Right ventricle myocardium inferior (tissue), 1 donor: ENCODE results near the gene PER2. TPM values are rescaled to one million over a fixed set of nuclear protein-coding genes. Genes with fewer than 3 reads are reported as not detected.
"Not testable (repeated sequence)": the region's sequence is repeated elsewhere in the genome, so short reads cannot be mapped to it uniquely, and the experiment has no call there.

Experiments used
- ATAC-seq: fragments of 200-7000 bp; cut with Tn5 transposase; one replicate; pipeline ENCODE4 v1.9.1; 2020; ENCODE audit warnings: mild to moderate bottlenecking, moderate library complexity
- DNase-seq: peaks from one replicate; pipeline ENCODE4 v3.0.0; 2021; ENCODE audit errors: missing footprints
- intact Hi-C: fragments of 100-400 bp; cut with DNase I; formaldehyde crosslinking; loops from one replicate; pipeline ENCODE4 v1.11.0; 2022
- total RNA-seq: library from RNA; stranded (reverse); fragmentation: NEBNext Ultra II Directional; extraction: Animal tissue kit (Norgen Biotek cat#: 25700); gene quantifications from one replicate; pipeline ENCODE4 v1.2.1, GENCODE V29; 2021
- donor health status: DM: no; HTN: yes; CAD: no; lungs with severe emphysema.

PER2 gene
- total RNA-seq, 1 donor from 2014 or later = 4.7 TPM

DNA sequence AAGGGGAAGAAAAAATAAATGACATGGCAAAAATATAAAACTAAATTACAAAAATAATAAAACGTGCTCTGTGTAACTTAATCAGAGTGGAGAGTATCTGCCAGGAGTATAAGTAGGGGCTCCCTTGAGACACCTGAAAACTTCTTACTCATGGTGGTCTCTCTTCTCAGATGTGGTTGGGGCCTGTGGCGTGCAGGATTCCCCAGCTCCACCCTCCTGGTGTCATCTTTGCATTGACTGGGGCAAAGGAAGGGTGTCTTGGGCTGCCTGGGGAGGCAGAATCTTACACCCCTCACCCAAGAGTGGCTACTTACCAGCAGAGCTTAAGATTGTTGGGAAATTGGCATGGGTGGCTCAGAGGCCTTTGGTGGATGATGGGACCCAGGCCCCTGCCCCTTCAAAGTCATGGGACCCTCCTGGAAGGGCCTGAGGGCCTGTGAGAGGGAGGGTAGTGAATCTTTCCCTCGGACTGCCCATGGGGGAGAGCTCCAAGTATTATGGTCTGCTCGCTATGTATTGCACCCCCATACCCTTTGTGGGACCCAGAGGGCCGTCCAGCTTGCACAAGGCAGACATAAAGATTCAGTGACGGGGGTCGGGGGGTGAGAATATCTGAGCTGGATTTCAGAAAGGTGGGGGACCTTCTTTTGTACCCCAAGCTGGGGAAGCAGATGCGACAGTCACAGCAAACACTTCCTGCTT lies 25.0 kb upstream of the PER2 start:
- intact Hi-C loops = no loop called here
- ATAC-seq (no peak), DNase-seq (no peak)

DNA sequence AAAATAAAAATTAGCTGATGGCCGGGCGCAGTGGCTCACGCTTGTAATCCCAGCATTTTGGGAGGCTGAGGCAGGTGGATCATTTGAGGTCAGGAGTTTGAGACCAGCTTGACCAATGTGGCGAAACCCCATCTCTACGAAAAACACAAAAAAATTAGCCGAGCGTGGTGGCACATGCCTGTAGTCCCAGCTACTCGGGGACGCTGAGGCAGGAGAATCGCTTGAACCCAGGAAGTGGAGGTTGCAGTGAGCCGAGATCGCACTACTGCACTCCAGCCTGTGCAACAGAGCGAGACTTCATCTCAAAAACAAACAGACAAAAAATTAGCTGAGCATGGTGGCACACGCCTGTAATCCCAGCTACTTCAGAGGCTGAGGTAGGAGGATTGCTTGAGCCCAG lies 22.3 kb upstream of the PER2 start:
- DNase-seq, ATAC-seq, intact Hi-C loops: not testable (repeated sequence)

DNA sequence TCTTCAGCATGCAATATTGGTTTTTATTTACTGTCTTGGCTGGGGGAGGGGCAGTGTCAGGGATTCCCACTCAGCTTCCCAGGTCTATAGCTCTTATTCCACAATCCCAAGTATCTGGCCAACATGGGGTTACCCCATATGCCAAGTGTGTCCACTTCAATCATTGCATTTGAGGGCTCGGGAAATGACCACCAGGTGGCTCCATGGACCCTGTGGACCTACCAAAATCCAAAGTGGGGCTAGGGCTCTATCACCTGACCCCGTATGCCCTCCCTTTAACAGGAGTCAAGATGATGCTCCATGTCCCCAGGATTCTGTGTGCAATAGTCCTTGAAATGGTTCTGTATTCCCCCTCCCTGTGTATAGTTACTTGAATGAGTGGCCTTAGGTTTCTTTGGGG lies 19.8 kb upstream of the PER2 start:
- DNase-seq (no peak), ATAC-seq (no peak)

DNA sequence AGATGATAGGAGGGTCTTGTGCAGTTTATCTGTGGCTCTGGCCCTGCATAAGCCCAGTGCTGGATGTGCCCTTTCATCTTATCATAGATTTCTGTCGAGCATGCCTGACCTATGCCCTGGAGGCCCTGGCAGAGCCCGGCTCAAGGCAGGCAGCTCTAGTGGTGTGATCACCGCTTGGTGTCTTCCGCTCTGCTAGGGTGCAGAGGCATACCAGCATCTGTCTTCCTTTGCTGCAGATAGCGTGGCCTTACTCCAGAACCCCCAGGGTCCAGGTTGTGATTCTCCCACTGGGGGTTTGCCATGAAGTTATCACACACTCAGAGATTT lies 18.2 kb upstream of the PER2 start:
- intact Hi-C loops = no loop called here
- DNase-seq (no peak), ATAC-seq (no peak)

More for the DNA sequence above, 19.8 kb upstream of the PER2 start:
- intact Hi-C loops = no loop called here

DNA sequence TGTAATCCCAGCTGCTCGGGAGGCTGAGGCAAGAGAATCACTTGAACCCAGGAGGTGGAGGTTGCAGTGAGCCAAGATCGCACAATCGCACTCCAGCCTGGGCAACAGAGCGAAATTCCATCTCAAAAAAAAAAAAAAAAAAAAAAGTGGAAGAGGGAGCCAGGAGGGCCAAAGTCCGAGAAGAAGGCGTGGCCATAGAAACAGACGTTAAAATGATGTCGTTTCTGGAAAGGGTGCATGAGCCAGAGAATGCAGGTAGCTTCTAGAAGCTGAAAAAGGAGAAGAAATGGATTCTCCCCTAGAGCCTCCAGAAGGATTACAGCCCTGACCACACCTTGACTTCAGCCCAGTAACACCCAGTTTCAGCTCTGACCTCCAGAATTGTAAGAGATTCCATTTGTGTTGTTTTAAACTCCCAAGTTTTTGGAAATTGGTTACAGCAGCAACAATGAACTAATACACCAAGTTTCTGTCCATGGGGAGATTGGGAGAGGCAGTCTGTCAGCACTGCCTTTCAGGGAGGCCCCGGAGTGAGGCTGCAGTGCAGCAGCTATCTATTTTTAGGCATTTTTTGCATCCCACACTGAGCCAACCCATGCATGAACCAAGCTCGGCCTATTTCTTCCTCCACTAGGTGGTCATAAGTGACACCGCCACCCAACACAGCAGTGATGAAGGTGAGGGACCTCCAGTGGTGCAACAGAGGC lies 17.7 kb upstream of the PER2 start:
- ATAC-seq (no peak), DNase-seq (no peak)
- intact Hi-C loops = no loop called here

DNA sequence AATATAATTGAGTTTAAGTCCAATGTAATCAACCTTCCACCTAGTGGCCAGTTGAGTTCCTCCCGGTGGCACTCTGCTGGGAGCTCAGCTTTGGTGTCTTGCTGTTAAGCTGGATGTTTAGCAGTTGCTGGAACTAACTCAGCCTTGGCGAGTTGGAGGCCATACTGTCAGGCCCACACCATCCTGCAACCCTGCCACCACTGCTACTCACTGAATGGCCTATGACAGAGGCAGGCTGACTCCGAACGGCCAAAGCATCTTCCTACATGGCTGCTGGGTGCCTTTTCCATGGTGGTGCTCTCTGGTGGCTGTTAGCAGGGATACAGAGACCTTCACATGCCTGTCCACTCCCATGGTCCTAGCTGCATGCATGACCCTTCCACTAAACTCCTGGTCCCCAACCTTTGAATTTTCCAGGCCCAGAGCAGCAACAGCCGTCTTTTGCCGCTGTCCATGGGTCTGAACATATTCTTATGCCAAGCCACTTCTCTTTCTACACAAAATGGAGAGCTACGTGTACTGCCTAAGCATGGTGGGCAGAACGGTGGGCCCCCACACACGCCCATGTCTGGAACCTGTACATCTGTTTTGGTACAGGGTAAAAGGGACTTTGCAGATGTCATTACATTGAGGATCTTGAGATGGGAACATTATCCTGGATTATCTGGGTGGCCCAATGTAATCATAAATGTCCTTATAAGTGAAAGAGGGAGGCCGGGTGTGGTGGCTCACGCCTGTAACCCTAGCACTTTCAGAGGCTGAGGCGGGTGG lies 16.9 kb upstream of the PER2 start:
- intact Hi-C loops = no loop called here
- DNase-seq (no peak), ATAC-seq (no peak)

DNA sequence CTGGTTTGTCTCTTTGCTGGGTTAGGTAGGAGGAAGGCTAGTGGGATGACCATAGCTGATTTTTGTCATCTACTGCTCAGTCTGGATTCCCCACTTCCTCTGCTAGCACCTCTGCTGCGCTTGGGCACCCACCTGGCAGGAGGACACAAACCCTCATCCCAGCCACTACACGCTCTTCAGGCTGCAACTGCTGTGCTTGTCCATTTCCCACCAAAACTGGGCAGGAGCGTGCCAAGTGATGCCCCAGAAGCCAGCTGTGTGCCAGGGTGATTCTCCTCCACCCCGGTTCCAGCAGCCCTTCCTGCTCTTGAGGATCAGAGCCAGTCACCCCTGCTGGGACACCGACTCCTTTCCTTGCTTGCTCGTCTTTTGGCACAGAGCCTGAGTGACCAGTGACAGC lies 15.7 kb upstream of the PER2 start:
- no peak for ATAC-seq
- DNase-seq = no peak
- intact Hi-C loops = no loop called here

DNA sequence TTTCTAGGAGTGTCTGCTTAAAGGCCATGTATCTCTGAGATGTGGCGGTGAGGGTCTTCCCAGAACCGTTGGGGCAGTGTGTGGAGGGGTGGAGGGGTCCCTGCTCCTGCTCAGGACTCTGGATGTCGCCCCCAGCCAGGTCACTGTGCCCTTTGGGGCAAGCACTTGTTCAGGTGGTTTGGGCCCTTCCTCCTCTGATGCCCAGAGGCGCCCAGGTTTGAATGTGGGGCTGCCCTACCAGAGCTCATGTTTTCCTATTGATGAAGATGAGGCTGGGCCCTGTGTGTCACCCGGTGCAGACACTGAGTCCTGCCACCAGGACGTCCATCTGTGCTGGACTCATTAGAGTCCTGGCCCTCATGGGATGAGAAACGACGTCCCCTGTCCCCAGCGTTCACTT lies 14.3 kb upstream of the PER2 start:
- DNase-seq (no peak), ATAC-seq (no peak)
- intact Hi-C loops = no loop called here

DNA sequence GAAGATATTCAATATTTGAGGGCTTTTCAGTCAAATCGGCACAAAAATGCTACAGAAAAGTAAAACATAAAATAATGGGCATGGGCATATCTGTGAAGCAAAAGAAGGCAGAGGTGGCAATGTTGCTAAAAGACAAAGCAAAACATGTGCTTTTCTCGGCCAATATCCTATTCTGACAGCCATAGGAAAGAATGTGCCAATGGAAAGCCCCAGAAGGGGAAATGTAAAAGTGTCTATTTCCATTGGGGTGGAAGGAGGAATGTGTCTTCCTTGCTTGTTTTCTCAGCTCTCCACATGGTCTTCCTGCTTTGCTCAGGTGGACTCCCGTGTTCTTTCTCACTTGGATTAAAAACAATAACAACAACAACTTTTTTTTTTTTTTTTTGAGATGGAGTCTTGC lies 13.7 kb upstream of the PER2 start:
- intact Hi-C loops = no loop called here
- DNase-seq = no peak
- ATAC-seq = no peak

DNA sequence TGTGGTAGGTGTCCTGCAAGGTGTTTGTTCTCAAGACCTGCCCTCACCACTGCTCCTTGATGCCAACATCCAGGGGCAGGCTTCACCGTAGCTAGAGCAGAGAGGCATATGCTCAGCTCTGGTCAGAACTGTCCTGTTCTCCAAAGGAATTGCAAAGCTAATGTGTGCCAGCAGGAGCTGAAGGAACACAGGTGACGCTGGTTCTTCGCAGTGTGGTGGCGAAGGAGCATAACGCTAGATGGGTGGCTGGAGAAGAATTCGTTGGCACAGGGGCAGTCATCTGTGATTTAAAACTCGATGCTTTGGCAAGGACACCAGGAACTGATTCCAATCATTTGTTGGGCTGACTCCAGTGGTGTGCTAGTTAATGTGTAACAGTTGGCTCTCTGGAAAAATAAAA lies 11.4 kb upstream of the PER2 start:
- ATAC-seq (no peak), DNase-seq (no peak)
- intact Hi-C loops = no loop called here

DNA sequence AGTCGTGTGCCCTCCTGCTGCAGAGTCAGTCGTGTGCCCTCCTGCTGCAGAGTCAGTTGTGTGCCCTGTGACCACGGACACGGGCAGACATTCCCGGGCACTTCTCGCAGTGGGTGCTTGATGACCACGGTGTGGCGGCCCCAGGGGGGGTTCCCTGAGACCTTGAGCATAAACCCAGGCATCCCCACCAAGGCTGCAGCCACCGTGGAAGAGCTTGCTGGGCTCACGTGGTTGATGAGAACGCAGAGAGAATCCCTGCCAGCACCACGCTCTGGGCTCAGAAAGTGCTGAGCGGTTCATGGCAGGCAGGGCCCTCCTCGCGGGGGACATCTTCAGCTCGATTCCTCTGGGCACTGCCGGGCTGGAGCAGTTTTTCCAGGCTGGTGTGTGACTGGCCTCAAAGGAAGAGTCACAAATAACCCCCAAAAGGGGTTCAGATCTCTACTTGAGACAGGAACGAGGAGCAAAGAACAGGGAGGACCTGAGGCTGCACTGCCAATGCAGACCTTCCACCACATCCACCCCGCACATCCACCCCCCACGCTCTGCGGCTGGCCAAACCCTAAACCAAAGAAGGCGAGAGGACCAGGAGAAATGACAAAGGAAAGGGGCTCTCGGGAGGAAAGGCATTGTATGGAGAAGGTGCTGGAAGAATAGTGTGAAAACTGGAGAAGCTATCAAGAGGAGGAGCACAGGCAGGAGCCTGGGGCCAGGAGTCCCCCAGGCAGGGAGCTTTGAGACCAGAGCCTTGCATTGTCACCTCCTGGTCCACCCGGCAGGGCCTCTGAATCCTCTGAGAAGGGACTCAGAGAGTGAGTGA lies 8.4 kb upstream of the PER2 start:
- DNase-seq = no peak
- no peak for ATAC-seq
- intact Hi-C loops = no loop called here

DNA sequence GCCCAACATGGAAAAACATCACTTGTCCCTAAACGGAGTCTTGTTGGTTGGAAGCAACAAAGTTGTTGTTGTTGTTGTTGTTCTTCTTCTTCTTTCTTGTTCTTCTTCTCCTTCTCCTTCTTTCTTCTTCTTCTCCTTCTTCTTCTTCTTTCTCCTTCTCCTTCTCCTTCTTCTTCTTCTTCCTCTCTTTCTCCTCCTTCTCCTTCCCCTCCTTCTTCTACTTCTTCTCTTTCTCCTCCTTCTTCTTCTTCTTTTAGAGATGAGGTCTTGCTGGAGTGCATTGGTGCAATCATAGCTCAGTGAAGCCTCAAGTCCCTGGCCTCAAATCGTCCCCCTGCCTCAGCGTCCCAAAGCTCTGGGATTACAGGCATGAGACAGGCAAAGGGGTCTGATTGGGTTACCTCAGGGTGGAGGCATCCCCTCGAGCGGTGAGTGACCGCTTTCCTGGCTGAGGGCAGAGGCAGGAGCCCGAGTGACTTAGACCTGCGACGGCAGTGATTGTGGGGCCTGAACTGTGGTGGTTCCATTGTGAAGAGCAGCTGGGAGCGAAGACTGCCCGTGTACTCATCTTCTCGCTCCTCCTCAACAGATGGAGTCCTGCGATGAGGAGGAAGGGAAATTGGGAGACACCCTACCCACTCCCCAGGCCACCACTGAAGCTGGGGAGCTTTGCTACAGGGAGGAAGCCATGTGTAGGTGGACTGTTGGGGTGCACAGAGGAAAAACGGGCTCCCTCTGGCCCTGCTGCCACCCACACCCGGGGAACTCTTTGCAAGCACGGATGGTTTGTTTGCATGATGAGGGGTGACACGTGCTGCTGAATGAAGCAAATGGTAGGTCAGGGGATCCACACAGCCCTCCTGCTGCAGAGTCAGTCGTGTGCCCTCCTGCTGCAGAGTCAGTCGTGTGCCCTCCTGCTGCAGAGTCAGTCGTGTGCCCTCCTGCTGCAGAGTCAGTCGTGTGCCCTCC lies 7.0 kb upstream of the PER2 start:
- DNase-seq = no peak
- intact Hi-C loops = no loop called here
- ATAC-seq = no peak

DNA sequence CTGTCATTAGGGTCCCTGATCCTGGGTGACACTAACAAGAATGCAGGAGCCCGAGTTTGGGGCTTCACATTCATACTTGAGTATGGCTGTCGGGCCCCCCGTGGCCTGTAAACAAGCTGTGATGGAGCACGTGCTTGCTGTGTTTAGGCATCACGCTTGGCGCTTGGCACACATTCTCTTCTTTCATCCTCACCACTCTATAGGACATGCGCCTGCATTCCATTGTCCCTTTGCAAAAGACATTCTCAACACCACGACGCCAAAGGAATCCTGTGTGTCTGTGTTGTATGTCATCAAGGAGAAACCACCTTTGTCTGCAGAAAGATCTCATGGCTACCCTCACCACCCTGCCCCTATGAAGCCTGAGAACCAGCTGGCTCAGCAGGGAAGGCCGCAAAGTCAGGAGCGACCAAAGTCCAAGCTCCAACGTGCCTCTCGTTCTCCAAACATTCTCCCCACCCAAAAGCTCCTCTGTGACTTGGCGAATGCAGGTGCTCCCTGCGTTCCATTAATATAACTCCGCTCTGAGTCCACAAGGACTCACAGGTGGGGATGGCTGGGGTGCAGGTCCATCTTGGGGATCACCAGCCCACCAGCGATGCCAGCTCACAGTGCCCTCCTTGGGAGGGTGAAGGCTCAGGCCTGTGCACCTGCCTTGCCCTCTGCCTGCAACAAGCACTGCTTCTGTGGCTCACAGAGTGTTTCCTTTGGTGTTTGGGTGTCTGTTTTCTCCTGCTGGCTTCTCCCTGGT lies 6.2 kb upstream of the PER2 start:
- DNase-seq (no peak), ATAC-seq (no peak)
- intact Hi-C loops = no loop called here

DNA sequence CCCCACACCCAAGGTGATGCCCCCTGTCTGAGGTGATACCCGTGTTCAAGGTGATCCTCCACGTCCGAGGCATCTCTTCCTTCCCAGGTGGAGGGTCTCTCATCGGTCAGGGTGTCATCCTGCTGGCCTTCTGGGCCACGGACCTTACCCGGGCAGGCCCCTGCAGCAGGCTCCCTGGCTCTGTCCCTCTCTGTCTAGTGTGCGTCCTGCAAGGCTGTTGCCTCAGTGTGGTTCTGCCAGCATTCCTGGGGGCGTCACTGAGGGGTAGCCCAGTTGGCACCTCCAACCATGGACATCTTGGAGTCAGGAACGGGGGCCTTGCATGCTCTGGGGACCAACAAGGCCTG lies 5.6 kb upstream of the PER2 start:
- intact Hi-C loops = no loop called here
- ATAC-seq = no peak

DNA sequence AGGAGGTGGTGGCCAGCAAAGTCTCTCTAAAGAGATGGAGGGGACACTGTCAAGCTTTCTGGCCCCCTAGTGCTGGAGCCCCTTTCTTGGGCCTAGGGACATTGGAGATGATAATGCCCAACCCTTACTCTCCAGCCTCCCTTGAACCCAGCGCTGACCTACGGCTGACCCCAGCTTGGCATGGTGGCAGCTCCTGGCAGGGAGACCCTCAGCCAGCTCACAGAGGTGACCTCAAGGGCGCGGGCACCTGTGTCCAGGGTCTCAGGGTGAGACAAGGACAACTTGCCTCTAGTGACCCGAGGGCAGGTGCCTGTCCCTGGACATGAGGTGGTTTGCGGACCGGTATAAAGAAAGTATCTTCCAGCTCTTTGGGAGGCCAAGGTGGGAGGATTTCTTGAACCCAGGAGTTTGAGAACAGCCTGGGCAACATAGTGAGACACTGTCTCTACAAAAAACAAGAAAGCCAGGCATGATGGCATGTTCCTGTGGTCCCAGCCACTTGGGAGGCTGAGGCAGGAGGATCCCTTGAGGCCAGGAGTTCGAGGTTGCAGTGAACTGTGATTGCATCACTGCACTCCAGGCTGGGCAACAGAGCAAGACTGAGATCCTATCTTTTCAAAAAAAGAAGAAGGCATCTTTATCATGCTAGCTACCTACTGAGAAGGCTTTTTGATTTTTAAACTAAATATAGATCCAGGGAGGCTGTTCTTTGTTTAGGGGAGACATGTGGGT lies 3.3 kb upstream of the PER2 start:
- DNase-seq (no peak), ATAC-seq (no peak)
- intact Hi-C loops = no loop called here

More for the DNA sequence above, 5.6 kb upstream of the PER2 start:
- no peak for DNase-seq

DNA sequence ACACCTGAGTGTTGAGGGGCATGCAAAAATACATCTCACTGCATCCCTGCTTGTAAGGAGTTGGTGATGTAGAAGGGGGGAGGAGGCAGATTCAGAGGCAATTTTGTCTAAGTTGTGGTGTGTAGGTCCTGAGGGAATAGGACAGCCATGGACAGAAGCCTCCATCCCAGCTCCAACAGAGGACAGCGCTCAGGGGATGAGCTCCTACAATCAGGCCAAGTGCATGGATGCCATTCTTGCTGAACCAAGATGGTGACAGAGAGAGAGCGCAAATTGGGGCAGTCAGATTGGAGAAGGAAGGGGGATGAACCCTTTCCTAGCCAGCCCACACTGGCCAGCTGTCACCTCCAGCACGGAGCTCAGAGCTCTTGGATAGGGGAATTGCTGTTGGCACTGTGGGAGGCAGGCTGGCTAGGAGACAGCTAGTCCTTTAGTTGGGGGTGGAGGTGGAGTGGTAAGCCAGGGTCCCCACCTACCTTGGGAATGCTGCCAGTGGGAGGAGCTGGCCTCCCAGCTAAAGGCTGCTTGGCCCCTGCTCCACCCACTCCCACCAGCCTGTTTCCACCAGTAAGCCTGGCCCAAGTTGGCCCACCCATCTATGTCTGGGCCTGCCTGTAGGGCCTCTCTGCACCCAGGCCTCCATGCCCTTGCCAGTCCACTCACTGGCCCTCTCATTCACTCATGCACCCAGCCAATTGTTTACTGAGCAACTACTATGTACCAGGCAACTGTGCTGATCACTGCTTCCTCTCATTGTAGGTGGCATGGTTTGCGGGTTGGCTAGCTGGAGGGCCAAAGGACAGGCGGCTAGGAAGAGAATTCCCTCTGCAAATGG lies 2.5 kb upstream of the PER2 start:
- intact Hi-C loops = no loop called here
- ATAC-seq = no peak
- DNase-seq = peak; percentile 48
